Cortex of kidney (tissue), 1 donor: ENCODE measurements around the gene KRT27.

ENCODE experiments used
- DNase-seq: peaks from one replicate; lab custom pipeline; 2025; lab: John Stamatoyannopoulos, UW

The KRT27 gene

GRCh38 chr17:40809721-40810421 lies 27.5 kb upstream of the KRT27 start:
- no peak for DNase-seq

GRCh38 chr17:40806131-40806530 lies 23.8 kb upstream of the KRT27 start:
- DNase-seq = no peak

GRCh38 chr17:40803617-40804082 lies 21.3 kb upstream of the KRT27 start:
- DNase-seq = no peak

GRCh38 chr17:40801157-40801556 lies 18.8 kb upstream of the KRT27 start:
- DNase-seq = no peak

GRCh38 chr17:40800381-40800780 lies 18.0 kb upstream of the KRT27 start:
- no peak for DNase-seq

GRCh38 chr17:40799859-40800258 lies 17.5 kb upstream of the KRT27 start, which contains the start of gene KRT28:
KRT28 (minus strand) TSS chr17:40799959; CDS start chr17:40799893, 66 bp downstream.
- no peak for DNase-seq

- DNase-seq = no peak
Observed at GRCh38 chr17:40796846-40797245, 14.5 kb upstream of the KRT27 start.

- no peak for DNase-seq
Observed at GRCh38 chr17:40795019-40795667, 12.8 kb upstream of the KRT27 start.

GRCh38 chr17:40794466-40794865 lies 12.1 kb upstream of the KRT27 start:
- no peak for DNase-seq

- DNase-seq = no peak
Observed at GRCh38 chr17:40793832-40794231, 11.5 kb upstream of the KRT27 start.

GRCh38 chr17:40791787-40792436 lies 9.6 kb upstream of the KRT27 start:
- DNase-seq = no peak

- no peak for DNase-seq
Observed at GRCh38 chr17:40791111-40791510, 8.8 kb upstream of the KRT27 start.

GRCh38 chr17:40779181-40779909 lies 3.0 kb downstream of the KRT27 start:
- DNase-seq = no peak

GRCh38 chr17:40778461-40778860 lies 3.9 kb downstream of the KRT27 start:
- no peak for DNase-seq

GRCh38 chr17:40777971-40778370 lies 4.4 kb downstream of the KRT27 start:
- no peak for DNase-seq

GRCh38 chr17:40777459-40777858 lies 4.9 kb downstream of the KRT27 start:
- no peak for DNase-seq

GRCh38 chr17:40775945-40776344 lies 6.4 kb downstream of the KRT27 start:
- no peak for DNase-seq

GRCh38 chr17:40772101-40772500 lies 10.2 kb downstream of the KRT27 start, which contains the start of gene KRT26:
KRT26 (minus strand) TSS chr17:40772201; CDS start chr17:40772113, 88 bp downstream.
- no peak for DNase-seq

- no peak for DNase-seq
Observed at GRCh38 chr17:40765657-40766056, 16.7 kb downstream of the KRT27 start.

- no peak for DNase-seq
Observed at GRCh38 chr17:40763752-40764151, 18.6 kb downstream of the KRT27 start.

GRCh38 chr17:40760105-40761016 lies 22.0 kb downstream of the KRT27 start:
- DNase-seq = no peak
